HTR-8/SVneo (cell line): ENCODE measurements around the gene DBP.
"Not testable (repeated sequence)": the region's sequence is repeated elsewhere in the genome, so short reads cannot be mapped to it uniquely, and the experiment has no call there.

Source experiments
- DNase-seq: peaks from one replicate; pipeline ENCODE4 v3.0.0; 2011; ENCODE audit warnings: low spot score, mixed read lengths; ENCODE audit not compliant: insufficient read length
- FAIRE-seq: peaks from 2 replicates; lab custom pipeline; 2011; peaks lifted over from hg19 to GRCh38; lab: Jason Lieb, UNC

The DBP gene

DNA sequence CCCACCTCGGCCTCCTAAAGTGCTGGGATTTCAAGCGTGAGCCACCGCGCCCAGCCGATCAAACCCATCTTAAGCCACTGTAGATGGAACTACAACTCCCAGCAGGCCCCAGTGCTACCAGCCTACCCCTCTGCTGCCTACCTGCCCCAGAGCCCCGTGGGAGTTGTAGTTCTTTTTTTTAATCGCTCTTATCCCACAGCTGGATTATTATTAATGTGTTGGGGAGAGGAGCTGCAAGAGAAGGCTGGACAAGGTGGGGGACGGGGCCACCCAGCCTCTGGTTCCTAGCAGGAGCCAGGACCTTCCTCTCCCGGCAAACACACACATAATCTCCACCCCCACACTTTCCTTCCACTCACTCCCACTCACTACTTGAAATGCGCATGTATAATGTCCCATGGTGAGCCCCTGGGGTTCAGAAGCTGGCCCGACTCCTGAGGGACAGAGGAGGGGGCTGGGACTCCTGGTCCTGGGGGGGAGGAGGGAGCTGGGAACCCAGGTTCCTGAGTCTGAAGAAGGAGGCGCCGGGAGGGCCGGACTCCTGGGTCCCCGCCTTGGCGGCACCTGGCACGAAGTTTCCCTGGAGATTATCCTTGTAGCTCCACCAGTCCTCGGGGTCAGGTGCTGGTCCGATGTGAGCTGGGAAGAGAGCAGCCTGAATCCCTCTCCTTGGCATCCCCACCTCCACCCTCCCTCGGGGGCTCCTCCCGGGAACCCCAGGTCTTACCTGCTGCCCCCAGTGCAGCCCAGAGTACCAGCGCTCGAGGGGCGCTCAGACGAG, 7.8 kb upstream of the DBP start:
- DNase-seq, result no peak
- no peak for FAIRE-seq

DNA sequence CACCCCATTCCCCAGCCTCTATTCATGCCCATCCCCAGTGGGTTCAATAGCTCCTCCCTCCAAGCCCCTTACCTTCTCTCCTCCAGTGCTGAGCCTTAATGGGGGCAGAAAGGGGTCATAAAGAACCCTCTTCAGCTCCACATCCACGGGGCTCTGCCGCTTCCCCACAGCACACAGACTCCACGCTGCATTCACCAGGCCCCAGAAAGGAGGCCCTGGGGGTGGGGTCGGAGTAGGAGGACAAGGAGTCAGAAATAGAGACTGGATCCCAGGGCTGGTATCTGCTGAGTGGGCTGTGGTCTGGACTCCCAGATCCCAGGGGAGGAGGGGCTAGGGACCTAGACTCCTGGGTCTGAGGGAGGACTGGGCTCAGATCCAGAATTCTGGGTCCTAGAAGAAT, 7.2 kb upstream of the DBP start:
- DNase-seq, result no peak
- FAIRE-seq, result no peak

- no peak for DNase-seq
- FAIRE-seq, result no peak
Observed at GRCh38 chr19:48642862-48643261, 5.7 kb upstream of the DBP start.

DNA sequence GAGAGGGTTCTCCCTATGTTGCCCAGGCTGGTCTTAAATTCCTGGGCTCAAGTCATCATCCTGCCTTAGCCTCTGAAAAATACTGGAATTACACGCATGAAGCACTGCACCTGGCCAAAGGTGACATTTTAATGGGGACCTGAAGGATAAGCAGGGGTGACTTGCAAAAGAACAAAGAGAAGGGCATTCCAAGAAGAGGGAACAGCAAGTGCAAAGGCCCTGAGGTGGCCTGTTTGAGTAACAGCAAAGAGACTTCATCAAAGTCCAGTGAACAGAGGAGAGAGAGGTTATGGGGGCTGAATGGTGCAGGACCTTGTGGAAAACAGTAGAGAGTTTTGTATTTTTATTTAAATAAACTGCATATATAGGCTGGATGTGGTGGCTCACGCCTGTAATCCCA, 4.7 kb upstream of the DBP start:
- FAIRE-seq, result no peak
- no peak for DNase-seq

DNA sequence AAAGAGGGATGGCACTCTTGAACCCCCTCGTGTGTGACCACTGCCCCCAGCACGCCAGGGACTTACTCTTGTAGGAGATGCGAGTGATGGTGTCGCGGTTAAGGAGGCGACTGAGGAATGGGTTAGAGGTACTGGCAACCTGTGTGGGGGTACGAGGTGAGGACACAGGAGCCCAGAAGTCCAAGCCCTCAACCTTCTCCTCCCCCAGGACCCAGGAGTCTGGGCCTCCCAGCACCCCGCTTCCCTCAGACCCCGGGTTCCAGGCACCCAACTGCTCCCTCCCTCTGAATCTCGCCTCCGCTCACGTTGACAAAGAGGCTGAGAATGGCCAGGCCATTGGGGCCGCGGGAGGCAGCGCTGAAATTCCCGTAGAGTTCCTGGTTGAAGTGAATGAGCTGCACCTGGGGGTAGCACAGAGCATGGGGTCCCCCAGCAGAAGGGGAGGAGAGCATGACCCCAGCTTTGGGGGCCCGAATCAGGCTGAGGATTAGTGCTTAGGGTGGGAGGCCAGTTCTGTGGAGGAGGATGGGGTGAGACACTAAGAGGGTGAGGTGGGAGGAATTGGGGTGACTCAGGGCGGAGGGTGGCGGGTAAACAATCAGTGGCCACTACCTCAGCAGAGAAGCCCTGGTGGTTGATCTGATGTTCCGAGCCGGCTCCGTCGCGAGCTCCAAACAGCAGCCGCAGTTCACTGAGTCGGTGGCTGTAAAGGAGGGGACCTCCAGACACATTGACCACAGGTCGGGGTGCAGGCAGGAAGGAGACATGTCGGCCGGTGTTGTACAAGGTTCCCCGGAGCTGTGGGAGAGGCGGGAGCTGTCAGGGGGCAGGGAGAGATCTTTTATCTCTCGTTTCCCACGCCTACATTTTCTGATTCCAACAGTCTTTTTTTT, 2.5 kb upstream of the DBP start:
- no peak for FAIRE-seq
- DNase-seq, result no peak

- DNase-seq, result no peak
- no peak for FAIRE-seq
Observed at GRCh38 chr19:48638831-48639381, 1.7 kb upstream of the DBP start.

GRCh38 chr19:48637948-48638830, 1.0 kb upstream of the DBP start:
- FAIRE-seq, result no peak
- DNase-seq, result peak; percentile 88

DNA sequence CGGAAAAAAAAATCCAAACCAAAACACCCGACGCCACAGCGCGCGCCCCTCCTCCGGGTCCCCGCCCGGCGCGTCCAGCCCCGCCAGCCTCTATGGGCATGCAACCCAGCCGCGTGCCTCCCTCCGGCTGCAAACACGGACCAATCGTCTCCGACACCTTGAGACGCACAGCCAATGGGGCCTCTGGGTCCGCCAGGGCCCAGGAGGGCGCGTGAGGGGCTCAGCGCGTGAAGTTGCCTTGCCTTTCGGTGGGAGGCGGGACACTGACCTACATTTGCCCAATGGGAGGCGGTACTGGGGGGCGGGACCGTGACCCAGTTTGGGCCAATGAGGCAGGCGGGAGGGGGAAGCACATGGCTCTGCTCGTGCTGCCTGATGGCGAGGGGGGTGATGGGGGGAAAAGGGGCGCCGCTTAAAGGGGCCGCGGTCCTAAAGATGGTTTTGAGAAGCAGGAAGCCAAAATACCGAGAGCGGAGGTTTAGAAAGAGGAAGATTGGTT, 319 bp upstream of the DBP start:
- FAIRE-seq (peak; percentile 94), DNase-seq (peak; percentile 94)

DNA sequence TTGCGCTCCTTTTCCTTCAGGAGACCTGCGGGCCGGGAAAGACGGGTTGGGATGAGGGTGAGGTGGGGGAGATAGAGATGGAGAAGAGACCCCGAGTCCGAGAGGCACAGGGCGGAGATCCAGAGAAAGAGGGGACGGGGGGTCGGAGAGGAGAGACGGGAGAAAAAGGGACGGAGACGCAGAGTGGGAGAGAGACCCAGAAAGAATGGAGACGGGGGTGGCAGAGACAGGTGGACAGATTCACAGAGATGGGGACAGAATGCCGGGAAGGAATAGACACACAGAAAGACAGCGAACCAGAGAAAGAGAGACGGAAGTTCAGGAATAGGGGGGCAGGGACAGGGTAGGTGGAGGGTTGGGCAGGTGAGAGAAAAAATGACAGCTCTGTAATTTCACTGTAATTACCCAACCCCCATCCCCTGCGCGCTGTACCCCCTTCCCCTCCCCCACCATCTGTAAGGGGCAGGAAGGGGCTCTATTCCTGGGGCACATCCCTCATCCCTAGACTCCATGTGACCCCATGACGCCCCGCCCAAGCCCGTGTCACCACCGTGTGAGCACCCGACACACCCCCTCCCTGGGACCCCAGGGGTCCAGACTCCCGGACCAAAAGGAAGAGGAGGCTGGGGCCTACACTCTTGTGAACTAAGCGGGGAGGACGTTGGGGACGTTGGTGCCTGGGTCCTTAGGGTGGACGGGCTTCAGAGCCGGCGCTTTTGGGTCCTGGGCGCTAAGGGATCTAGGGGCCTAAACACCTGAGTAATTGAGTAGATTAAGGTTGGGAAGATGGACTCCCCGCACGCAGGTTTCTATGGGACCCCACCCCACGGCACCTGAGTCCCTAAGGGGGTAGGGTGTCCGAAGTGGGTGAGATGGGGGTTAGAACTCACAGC, 967 bp downstream of the DBP start:
- DNase-seq (no peak), FAIRE-seq (no peak)

DNA sequence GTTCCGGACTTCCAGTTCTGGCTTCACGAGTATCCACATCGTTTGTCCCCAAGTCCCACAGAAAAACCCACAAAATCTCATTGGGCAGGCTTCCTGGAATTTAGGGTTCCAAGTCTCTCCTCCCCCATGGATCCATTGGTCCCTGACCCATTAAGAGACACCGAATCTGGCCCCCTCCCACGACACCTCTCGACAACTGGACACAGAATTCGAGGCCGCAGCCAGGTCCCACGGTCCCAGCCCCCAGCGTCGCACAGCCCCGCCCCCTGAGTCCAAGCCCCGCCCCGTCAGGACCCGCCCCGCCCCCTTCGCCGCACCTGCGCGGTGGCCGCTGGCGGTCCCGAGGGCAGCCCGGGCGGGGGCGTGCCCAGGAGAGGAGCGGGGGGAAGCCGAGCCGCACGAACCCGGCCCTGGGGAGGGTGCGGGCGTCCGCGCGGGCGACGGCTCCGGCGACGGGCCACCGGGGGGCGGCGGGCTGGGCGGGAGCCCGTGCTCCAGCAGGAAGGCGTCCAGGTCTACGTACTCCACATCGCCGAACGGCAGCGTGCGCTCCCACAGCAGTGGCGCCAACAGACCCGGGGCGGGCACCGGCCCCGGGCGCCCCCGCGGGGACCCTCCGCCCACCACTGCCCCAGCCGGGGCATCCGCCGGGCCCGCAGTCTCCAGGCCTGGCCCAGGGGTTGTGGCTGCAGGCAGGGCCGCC, 1.8 kb downstream of the DBP start:
- FAIRE-seq, result no peak
- peak; percentile 65 for DNase-seq

DNA sequence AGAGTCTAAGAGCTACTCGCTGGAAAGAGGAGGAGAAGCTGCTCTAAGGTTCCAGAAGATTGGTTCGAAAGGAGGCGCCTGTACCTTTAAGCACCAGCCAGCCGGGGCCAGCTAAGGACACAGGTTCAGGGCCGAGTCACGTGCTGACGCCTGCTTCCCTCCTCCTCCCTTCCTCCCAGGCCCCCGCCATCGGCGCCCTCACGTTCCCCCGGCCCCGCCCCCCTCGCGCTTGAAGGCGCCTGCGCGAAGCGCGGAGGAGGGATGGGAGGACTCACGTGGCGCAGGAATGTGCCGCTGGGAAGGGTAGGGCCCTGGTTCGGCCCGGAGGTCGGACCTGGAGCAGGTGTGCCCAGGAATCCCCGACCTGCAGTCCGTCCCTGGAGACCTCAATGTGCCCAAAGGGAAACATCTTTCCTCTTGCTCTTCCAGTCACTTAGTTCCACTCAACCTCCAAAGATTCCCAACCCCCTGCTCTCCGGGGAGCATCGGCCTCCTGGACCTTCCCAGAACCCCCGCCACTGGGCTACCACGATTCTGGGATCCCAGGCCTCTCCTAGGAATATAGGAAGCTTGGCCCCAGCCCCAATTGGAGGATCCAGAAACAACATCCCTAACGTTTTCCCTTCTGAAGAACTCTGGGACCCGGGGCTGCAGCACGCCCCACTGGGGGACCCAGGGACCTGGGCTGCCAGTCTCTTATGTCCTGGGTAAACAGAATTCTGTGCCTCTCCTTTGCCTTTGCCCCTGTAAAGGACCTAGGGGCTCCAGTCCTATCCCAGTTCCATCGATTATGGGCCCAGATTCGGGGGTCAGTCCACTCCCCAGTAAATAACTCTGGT, 2.5 kb downstream of the DBP start:
- DNase-seq (peak; percentile 85), FAIRE-seq (peak; percentile 85)

GRCh38 chr19:48634036-48634342, 3.2 kb downstream of the DBP start:
- DNase-seq, result no peak
- FAIRE-seq, result no peak

DNA sequence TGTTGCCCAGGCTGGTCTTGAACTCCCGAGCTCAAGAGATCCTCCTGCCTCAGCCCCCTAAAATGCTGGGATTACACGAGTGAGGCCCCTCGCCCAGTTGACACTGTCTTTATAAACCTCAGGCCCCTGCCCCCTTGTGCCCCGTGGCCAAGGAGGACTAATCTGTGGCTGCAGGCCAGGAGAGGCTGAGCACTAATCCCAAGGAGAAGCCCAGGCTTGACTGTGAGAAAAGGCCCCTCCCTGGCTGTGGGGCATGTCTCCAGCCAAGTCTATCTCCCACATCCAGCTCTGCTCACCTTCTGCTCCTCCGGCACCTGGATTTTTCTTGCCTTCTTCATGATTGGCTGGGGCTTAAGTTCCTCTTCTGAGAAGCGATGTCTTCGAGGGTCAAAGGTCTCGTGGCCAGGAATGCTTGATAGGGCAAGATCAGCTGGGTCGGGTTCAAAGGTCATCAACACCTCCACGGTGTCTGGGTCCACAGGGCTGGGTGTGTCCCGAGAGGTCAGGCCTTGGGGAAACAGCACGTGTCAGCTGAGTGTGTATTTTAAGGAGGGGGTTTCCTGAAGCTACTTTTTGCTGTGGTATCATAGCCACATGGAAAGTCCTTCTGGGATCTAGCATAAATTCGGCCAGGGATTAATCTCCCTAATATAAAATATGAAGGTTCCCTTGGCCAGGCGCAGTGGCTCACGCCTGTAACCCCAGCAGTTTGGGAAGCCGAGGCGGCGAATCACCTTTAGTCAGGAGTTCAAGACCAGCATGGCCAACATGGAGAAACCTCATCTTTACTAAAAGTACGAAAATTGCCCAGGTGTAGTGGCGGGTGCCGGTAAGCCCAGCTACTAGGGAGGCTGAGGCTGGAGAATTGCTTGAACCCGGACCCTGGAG, 3.8 kb downstream of the DBP start:
- no peak for FAIRE-seq

GRCh38 chr19:48632692-48633147, 4.5 kb downstream of the DBP start:
- FAIRE-seq, result no peak
- DNase-seq, result no peak

More for the DNA sequence above, 3.8 kb downstream of the DBP start:
- DNase-seq, result no peak

DNA sequence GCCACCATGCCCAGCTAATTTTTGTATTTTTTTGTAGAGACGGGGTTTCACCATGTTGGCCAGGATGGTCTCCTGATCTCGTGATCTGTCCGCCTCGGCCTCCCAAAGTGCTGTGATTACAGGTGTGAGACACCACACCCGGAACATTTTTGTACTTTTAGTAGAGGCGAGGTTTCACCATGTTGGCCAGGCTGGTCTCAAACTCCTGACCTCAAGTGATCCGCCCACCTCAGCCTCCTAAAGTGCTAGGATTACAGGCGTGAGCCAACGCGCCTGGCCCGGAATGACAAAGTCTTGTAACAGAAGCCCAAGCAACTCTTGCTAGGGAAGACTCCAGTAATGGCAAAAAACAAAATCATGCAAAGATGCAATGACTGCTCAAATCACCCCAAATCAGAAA, 4.9 kb downstream of the DBP start:
- DNase-seq, FAIRE-seq: not testable (repeated sequence)

- FAIRE-seq, result no peak
Observed at GRCh38 chr19:48631225-48631624, 6.0 kb downstream of the DBP start.

More at GRCh38 chr19:48631225-48631624, 6.0 kb downstream of the DBP start:
- no peak for DNase-seq
